Prostate gland (tissue), 2 donors: ENCODE data around the gene NFIX.

Source experiments
- POLR2A ChIP-seq: fragments of 450-650 bp; IDR thresholded peaks from one replicate; pipeline ENCODE4 v1.6.1; 2016; ENCODE audit warnings: antibody characterized with exemption, mild to moderate bottlenecking
- TF ChIP-seq, protein P1 (sequence below), 4 experiments: fragments of 200-600 bp in 2 of 4; fragments of 450-650 bp in 2 of 4; sonication (generic) in 2 of 4; IDR thresholded peaks; 1 replicate in 3 of 4; 2 replicates in 1 of 4; pipeline ENCODE4 v1.5.1; 2016 to 2019; ENCODE audit warnings: antibody characterized with exemption in 4 of 4, mild to moderate bottlenecking in 2 of 4, moderate library complexity in 2 of 4

DNA sequence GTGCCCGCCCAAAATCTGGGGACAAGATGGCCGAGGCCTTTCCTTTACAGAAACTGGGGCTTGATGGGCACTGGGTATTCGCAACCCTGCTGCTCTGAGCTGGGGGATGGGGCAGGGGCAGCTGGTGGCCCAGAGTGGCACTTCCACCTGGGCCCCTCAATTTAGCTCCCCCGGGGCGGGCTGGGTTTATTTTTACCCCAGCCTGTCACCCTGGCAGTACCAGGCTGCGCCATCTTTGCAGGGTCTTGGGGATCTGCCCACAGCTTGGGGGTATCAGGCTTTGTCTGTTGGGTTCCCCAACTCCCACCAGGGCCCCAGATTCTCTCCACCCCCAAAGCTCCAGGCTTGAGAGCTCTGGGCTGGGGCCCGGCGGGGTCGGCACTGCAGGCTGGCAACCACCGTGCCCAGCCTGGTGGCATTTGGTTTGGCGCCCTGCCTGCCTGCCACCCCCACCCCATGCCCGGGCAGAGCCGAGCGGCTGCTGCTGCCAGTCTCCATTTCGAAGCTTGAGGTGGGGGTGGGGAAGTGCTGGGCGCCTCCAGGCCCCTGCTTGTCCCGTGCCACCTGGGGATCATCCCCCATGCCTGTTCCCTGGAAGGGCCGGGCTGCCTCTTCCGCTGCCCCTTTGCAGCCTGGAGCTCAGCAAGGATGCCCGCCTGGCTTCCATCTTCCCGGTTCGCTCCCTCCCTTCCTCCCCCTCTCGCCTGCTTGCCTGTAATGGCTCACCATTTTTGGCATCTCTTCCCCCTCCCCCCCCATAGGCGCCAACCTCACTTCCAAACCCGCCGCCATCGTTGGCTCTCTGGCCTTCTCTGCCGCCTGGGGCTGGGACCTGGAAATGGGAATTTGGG, 11.4 kb downstream of the NFIX start:
- TF ChIP-seq, protein P1, sequence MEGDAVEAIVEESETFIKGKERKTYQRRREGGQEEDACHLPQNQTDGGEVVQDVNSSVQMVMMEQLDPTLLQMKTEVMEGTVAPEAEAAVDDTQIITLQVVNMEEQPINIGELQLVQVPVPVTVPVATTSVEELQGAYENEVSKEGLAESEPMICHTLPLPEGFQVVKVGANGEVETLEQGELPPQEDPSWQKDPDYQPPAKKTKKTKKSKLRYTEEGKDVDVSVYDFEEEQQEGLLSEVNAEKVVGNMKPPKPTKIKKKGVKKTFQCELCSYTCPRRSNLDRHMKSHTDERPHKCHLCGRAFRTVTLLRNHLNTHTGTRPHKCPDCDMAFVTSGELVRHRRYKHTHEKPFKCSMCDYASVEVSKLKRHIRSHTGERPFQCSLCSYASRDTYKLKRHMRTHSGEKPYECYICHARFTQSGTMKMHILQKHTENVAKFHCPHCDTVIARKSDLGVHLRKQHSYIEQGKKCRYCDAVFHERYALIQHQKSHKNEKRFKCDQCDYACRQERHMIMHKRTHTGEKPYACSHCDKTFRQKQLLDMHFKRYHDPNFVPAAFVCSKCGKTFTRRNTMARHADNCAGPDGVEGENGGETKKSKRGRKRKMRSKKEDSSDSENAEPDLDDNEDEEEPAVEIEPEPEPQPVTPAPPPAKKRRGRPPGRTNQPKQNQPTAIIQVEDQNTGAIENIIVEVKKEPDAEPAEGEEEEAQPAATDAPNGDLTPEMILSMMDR (IDR thresholded peaks at IDR 0.05): no peak
- TF ChIP-seq POLR2A: no peak
